ENCODE data around the gene OXER1. TPM values are rescaled to one million over a fixed set of nuclear protein-coding genes. Genes with fewer than 3 reads are reported as not detected.

Gene OXER1
- total and polyA plus RNA-seq, 12 donors, result 0.20 to 1.2 (median 0.49) TPM

DNA sequence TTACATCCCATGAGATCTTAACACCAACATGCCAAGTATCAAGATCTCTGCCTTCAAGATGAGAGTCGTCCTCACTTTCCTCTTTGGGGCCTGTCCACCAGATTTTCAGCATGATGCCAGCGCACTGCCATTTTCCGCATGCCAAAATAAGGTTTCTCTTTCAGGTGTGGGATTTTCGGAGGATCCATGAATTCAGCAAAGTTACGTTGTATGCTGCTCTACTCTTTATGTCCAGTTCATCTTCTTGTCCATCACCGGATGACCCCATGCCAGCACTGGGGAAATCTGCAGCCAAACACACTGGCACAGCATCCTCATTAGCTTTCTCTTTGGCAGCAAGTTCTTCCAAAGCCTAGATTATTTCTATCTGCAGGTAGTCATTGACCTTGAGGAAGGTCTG lies 33.3 kb upstream of the OXER1 start:
- ATAC-seq (no peak), DNase-seq (no peak)
- H3K36me3 ChIP-seq, result no peaks in the 10 kb centered on the region
- intact Hi-C loops (cut with DNase I), result no loop called here
- 75 to 78% methylated on average over 6 of the region's 6 CpGs for WGBS, 2 donors
- no peaks in the 10 kb centered on the region for H3K9me3 ChIP-seq
- H3K4me1 ChIP-seq, result peaks cover 0 to 33% (median 7%) of the 10 kb centered on the region in 9 donors
- no peak for TF ChIP-seq CTCF (IDR thresholded peaks at IDR 0.05)
- no peak overlapping the region for H3K4me3 ChIP-seq
- H3K27me3 ChIP-seq, result peaks cover 0 to 9% (median 5%) of the 10 kb centered on the region in 7 donors
- peak overlapping the region in 2 of 10 donors; percentile 48 to 65 for H3K27ac ChIP-seq

- WGBS, 2 donors, result 75 to 83% methylated on average over 7 of the region's 7 CpGs
- intact Hi-C loops (cut with DNase I), result no loop called here
- DNase-seq (no peak), ATAC-seq (no peak)
- Histone ChIP-seq H3K9me3 (no peaks in the 10 kb centered on the region), H3K4me3 (no peak overlapping the region), H3K27me3 (peaks cover 0 to 10% (median 9%) of the 10 kb centered on the region in 7 donors), H3K4me1 (peaks cover 0 to 39% (median 6%) of the 10 kb centered on the region in 9 donors), H3K27ac (peak overlapping the region in 7 of 10 donors; percentile 7 to 98 (median 50)), H3K36me3 (no peaks in the 10 kb centered on the region)
- TF ChIP-seq CTCF (IDR thresholded peaks at IDR 0.05), result no peak
Measured at GRCh38 chr2:42796427-42797248, 32.7 kb upstream of the OXER1 start.

GRCh38 chr2:42795841-42796301 lies 31.9 kb upstream of the OXER1 start:
- TF ChIP-seq CTCF (IDR thresholded peaks at IDR 0.05), result no peak
- Histone ChIP-seq H3K4me3 (no peak overlapping the region), H3K27me3 (peaks cover 0 to 18% (median 9%) of the 10 kb centered on the region in 7 donors), H3K4me1 (peaks cover 0 to 39% (median 5%) of the 10 kb centered on the region in 9 donors), H3K36me3 (no peaks in the 10 kb centered on the region), H3K27ac (peak overlapping the region in 8 of 10 donors; percentile 7 to 98 (median 49)), H3K9me3 (no peaks in the 10 kb centered on the region)
- DNase-seq (peak in 1 of 2 donors; percentile 23), ATAC-seq (peak in 4 of 8 donors; percentile 13 to 45 (median 30))
- intact Hi-C loops (cut with DNase I), result no loop called here
- 37 to 42% methylated on average over 3 of the region's 3 CpGs for WGBS, 2 donors

GRCh38 chr2:42795275-42795674 lies 31.3 kb upstream of the OXER1 start:
- peaks cover 0 to 18% (median 9%) of the 10 kb centered on the region in 7 donors for H3K27me3 ChIP-seq
- H3K9me3 ChIP-seq, result no peaks in the 10 kb centered on the region
- TF ChIP-seq CTCF (IDR thresholded peaks at IDR 0.05), result no peak
- WGBS, 2 donors, result 92 to 94% methylated on average over 6 of the region's 6 CpGs
- ATAC-seq (no peak), DNase-seq (no peak)
- H3K36me3 ChIP-seq, result no peaks in the 10 kb centered on the region
- intact Hi-C loops (cut with DNase I), result no loop called here
- peaks cover 0 to 38% (median 5%) of the 10 kb centered on the region in 9 donors for H3K4me1 ChIP-seq
- H3K27ac ChIP-seq, result peak overlapping the region in 7 of 10 donors; percentile 7 to 98 (median 48)
- H3K4me3 ChIP-seq, result no peak overlapping the region

All from heart right ventricle (tissue), 16 donors.